Measurements from ENCODE around the gene PLEKHO2.

DNA sequence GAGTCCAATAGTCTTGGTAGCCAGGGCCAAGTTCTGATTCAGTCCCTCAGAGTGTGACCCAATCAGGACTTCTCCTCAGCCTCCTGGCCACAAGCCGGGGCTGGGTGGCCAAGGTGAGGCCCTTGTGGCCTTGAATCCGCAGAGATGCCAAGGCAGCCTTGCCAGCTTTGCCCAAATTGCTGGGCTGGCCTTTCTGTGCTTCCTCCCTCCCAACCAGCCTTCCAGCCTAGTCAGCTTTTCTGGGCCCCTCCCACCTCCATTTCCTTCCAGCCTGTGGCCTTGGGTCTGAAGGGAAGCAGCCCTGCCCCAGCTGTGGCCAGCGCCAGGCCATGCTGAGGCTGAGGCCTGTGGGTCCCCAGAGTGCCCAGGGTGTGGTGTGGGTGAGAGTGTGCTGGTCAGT is 35.7 kb downstream of the PLEKHO2 start:
- TF ChIP-seq, protein P1, sequence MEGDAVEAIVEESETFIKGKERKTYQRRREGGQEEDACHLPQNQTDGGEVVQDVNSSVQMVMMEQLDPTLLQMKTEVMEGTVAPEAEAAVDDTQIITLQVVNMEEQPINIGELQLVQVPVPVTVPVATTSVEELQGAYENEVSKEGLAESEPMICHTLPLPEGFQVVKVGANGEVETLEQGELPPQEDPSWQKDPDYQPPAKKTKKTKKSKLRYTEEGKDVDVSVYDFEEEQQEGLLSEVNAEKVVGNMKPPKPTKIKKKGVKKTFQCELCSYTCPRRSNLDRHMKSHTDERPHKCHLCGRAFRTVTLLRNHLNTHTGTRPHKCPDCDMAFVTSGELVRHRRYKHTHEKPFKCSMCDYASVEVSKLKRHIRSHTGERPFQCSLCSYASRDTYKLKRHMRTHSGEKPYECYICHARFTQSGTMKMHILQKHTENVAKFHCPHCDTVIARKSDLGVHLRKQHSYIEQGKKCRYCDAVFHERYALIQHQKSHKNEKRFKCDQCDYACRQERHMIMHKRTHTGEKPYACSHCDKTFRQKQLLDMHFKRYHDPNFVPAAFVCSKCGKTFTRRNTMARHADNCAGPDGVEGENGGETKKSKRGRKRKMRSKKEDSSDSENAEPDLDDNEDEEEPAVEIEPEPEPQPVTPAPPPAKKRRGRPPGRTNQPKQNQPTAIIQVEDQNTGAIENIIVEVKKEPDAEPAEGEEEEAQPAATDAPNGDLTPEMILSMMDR (IDR thresholded peaks at IDR 0.05), result no peak
- TF ChIP-seq POLR2A (IDR thresholded peaks at IDR 0.05), result no peak

Data from Peyer's patch (tissue), 4 donors.